Measurements from ENCODE around the gene MOV10L1.
"Not testable (repeated sequence)": the region's sequence is repeated elsewhere in the genome, so short reads cannot be mapped to it uniquely, and the experiment has no call there.

The MOV10L1 gene

DNA sequence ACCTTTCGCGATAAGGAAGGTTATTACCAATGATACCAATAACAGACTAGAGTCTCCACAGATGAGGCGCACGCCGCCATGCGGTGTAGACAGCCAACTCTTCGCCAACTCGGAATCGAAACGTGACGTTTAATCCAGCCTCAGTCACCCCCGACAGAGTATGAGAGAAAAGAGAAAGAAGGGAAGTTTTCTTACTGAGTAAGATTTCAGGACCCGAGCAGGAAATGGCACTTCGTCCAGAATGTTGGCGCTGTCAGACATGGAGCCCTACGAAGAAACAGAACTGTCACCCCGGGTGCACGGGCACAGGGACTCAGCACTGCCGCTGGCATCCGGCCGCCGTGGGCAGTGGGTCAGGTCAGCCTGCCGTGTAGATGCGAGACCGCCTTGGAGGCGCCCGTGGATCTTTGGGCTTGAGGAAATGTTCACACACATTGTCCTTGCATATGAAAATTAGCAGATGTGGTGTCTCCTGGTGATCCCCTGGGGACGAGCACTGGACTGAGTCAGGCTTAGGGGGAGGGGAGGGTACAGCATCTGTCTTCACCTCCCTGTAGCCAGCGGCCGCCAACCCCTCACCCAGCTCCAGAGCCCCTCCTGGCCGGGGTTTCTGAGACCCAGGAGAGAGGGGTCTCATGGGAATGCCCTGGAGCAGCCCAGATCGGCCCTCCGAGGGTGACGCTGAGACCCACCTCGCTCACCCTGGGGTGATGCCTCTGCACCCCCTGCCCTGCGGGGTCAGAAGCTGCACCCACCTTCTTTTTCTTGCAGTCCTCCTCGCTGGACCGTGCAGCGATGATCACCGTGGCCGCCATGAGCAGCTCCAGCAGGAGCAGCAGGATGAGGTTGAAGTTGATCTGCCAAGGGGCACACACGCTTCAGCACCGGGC is 12.9 kb upstream of the MOV10L1 start:
- DNase-seq (ENCODE audit: low read depth in 2 of 3, low spot score in 2 of 3) = no peak

DNA sequence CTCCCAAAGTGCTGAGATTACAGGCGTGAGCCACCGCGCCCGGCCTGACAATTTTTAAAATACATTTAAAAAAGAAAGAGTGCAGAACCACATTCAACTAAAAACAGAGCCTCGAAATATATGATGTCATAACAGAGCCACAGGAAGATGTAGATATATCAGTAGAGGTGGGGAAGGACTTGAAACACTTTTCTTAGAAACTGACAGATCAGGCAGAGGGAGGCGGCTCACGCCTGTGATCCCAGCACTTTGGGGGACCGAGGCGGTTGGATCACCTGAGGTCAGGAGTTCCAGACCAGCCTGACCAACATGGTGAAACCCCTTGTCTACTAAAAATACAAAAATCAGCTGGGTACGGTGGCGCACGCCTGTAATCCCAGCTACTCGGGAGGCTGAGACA is 11.6 kb upstream of the MOV10L1 start:
- DNase-seq (ENCODE audit: low read depth in 2 of 3, low spot score in 2 of 3) = no peak

DNA sequence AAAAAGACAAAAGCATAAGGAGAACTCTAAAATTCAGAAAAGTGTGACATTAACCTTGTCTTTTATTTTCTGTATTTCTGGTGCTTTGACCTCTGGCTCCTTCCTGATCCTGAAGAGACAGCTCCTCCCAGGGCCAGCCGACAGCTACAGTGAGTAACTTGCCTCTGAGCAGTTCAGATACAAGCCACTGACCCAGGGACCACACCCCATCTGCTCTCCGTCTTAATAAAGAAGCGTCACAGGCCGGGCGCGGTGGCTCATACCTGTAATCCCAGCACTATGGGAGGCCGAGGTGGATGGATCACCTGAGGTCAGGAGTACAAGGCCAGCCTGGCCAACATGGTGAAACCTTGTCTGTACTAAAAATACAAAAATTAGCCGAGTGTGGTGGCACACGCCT is 11.0 kb upstream of the MOV10L1 start:
- DNase-seq (ENCODE audit: low read depth in 2 of 3, low spot score in 2 of 3) = no peak

DNA sequence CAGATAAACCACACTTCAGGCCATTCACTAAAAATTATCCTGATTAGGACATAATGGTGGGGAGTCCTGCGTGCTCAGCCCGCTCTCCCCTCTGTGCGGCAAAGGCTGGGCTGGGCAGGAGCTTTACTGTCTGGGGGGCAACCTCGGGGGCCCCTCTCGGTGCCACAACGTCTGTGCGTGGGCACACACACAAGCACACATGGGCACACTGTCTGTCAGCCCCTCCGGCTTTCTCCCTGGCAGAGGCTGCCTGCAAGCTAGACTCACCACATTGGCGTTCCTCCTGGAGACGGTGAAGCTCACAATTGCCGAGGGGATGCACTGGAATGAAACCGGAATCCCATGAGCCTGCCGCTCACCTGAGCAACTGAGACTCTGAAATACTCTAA is 9.7 kb upstream of the MOV10L1 start:
- no peak for DNase-seq (ENCODE audit: low read depth in 2 of 3, low spot score in 2 of 3)

DNA sequence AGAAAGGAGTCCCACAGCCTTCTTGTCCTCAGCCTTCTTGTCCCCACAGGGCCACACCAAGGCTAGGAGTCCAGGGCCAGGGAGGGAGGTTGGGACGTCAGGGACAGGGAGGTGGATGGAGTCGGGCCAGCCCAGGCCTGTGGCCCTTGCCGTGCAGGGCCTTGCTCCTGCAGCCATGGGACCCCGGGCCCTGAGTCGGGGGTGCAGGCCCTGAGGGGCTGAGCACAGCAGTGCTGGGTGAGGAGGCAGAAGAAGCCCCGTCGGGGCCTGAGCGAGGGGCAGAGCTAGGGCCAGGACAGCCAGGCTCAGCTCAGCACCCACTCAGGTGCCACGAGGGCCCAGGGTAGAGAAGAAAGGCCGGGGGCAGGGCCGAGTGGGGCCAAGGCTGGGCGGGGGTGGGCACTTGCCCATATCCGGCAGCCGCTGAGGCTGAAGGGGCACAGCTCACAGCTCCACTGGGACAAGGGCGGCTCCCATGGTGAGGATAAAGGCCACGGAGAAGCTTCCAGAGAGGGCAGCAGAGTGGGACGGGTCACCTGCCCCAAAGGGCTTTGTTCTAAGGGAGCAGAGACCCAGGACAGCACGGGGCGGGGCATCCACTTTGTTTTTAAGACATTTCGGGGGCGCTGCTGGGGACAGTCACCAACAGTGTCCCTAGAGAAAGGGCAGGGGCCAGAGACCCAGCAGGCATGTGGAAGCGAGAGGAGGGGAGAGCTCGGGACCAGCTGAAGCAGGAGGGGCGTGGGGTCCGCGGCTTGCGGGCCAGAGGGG is 8.2 kb upstream of the MOV10L1 start:
- DNase-seq (ENCODE audit: low read depth in 2 of 3, low spot score in 2 of 3) = no peak

DNA sequence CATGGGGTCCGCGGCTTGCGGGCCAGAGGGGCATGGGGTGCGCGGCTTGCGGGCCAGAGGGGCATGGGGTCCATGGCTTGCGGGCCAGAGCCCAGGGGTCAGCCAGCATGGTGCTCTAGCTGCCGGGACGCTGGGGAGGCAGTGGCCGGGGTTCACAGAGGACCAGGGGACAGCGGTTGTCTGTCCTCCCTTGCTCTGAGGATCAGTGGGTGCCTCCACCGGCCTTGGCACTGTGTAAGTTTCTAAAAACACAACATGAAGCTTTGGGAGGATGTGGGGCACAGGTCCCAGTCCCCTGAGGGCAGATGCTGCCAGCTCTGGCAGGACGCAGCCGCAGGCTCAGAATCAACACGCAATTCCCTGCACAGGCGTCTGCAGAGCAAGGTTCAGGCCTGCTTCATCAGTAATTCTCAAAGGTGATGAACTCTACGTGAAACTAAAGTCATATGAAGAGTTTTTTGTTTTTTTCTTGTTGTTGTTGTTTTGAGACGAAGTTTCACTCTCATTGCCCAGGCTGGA is 7.5 kb upstream of the MOV10L1 start:
- DNase-seq (ENCODE audit: low read depth in 2 of 3, low spot score in 2 of 3) = no peak

DNA sequence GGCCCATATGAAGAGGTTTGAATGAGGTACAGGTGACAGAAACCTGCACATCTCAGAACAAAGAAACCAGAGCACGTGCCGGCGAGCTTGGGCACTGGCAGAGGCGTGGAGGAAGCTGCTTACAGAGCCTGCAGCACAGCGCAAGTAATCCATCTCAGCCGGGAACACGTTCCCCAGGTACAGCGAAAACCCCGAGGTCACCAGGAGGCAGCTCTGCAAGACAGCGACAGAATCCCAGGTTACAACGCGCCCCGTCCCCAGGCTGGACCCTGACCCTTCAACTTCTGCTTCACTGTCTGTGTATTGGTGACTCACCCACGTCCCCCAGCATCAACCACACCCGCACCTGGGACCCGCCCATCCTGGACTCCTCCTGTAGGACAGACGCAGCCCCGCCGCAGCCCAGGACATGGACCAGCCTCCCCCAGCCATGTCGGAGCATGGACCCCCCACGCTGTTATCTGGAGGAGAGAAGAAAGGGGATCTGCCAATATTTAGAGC is 6.8 kb upstream of the MOV10L1 start:
- DNase-seq (ENCODE audit: low read depth in 2 of 3, low spot score in 2 of 3) = no peak

DNA sequence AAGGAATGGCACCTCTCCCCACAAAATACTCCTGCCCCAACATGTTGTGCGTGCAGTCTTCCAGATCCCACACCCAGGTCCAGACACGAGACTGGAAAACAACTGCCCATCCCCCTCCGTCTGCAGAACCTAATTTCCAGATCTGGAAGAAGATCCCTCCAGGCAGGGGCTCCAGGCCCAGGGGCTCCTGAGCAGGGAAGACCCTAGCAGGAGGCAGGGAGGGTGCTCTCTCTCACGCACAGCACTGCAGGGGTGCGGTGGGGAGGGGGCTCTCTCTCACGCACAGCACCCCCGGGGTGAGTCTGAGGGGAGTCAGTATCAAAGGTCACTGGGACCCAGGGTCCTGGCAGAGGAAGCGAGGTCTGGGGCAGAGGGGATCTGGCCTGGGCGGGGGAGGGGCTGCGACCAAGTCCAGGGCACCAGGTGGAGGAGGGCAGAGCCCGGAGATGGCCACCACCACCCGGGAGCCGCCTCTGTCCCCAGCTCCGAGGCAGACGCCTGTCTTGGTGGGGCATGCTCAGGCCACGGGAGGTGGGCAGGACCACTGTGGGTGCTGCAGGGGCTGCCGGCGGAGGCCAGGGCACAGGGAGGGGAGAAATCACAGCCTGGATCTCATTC is 6.2 kb upstream of the MOV10L1 start:
- no peak for DNase-seq (ENCODE audit: low read depth in 2 of 3, low spot score in 2 of 3)

DNA sequence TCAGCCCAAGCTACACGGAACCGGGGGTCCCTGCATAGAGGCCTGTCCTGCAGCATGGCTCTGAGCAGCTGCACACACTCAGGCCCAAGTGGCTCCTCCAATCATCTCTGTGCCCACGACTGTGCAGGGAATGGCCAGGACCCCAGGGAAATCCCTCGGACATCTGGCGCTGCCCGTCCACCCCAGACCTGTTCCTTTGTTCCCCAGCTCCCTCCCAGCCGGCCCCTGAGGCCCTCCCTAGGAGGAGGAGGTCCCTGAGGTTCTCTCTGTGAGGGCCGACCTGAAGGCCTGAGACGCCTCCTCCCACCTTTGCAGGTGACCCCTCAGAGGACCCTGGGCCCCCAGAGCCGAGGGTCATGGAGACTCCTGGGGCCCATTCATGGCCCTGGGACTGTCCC is 5.7 kb upstream of the MOV10L1 start:
- no peak for DNase-seq (ENCODE audit: low read depth in 2 of 3, low spot score in 2 of 3)

DNA sequence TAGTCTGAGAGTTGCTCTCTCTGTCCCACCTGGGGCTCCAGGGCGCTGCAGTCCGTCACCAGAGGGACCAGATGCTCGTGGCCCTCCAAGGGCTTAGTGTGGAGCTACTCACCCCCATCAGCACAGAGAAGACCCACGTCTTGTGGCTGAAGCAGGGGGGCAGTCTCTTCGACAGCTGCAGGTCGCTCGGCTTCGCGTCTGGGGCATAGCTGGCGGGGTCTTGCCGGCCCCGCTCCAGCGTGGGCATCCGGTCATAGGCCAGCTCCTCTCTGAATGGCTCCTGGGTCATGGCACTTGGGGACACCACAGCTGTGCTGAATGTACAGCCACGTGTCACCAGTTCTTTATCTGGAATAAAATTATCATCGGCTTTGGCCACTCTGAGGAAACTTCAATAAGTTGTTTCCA is 5.2 kb upstream of the MOV10L1 start:
- no peak for DNase-seq (ENCODE audit: low read depth in 2 of 3, low spot score in 2 of 3)

DNA sequence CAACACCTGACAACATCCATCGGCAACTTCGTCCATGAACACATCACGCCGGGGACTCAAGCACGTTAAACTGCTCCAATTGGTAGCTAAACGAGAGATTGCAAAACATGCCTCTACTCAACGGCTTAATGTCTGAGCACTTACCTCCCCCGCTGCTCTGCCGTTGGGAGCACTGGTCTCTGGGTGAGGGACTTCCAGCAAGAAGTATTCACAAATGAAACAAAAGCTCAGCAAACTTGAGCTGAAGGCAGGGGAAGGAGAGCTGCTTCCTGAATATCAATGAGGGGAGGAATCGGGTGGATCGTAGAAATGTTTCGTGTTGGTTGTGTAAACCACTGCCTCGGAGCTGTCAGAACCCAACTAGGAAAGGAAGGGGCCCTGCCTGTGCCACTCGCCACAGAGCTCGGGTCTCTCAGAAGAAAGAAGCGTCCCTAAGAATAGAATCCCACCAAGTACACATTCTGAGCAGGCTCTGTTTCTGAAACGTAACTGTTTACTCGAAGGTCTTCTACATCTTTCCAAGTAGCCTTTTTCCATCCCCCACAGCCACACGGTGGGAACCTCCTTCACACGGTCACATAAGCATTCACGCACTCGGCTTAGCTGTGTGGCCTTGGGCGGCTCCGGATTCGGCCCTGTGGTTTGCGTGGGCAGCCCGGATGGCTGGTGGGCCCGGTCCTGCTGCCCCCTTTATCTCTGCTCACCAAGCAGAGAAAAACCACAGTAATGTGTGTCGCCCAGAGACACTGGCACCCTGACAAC is 4.4 kb upstream of the MOV10L1 start, which contains the start of gene MLC1:
TSS of gene MLC1 (minus strand) at position 216 of the 762 bp plus-strand sequence. CDS start 524 bp downstream, outside the sequence.
- peak in 1 of 3 experiments; percentile 11 for DNase-seq (ENCODE audit: low read depth in 2 of 3, low spot score in 2 of 3)

DNA sequence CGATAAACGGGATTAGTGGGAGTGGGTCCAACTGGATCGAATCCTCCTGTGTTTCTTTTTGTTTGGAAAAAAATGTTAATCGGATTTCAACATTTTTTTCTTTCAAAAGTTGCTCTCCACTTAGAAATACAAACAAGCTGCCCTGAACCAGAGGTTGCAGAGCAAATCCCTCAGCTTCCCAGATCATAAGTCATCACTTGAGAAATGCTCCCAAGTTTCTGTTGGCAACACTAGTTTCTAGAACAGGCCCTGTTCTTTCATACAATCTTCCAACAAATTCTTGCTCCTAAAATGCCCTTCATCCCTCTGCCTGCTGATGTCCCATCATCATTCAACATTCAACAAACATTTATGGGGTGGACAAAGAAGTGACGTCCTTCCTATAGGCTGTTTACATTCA is 3.3 kb upstream of the MOV10L1 start:
- no peak for DNase-seq (ENCODE audit: low read depth in 2 of 3, low spot score in 2 of 3)

DNA sequence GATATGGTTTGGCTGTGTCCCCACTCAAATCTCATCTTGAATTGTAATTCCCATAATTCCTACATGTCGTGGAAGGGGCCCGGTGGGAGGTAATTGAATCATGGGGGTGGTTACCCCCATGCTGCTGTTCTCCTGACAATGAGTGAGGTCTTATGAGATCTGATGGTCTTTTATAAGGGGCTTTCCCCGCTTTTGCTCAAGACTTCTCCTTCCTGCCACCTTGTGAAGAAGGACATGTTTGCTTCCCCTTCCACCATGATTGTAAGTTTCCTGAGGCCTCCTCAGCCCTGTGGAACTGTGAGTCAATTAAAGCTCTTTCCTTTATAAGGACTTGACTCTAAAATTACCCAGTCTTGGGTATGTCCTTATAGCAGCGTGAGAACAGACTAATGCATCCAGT is 2.8 kb upstream of the MOV10L1 start:
- DNase-seq (ENCODE audit: low read depth in 2 of 3, low spot score in 2 of 3) = not testable (repeated sequence)

DNA sequence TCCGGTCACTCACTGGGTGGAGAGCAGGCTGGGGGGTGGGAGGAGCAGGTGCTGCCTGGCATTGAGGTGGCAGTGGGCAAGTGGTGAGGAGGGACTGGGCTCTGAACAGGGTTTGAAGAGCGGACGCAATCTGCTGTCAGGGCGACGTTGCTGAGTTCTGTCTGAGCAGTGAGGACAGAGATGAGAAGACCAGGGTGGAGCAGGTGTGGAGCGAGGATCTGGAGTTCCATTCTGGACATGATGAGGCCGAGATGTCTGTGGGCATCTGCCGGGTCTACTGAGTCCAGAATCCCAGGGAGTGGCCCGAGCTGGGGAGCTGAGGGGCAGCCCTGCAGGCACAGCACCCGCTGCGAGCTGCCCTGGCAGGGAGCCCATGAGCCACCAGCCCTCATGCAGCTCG is 2.2 kb upstream of the MOV10L1 start:
- no peak for DNase-seq (ENCODE audit: low read depth in 2 of 3, low spot score in 2 of 3)

DNA sequence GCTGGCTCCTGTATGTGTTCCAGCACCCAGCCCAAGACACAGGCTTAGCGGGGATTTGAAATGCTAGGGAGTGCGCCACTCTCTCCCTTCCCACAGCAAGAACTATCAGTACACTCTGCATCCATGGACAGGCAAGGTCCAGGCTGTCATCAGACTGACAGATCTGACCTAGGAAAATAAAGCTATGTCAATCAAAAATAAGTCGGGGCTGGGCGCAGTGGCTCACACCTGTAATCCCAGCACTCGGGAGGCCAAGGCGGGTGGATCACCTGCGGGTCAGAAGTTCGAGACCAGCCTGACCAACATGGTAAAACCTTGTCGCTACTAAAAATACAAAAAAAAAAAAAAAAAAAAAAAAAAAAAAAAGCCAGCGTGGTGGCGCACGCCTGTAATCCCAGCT is 1.7 kb upstream of the MOV10L1 start:
- no peak for DNase-seq (ENCODE audit: low read depth in 2 of 3, low spot score in 2 of 3)

DNA sequence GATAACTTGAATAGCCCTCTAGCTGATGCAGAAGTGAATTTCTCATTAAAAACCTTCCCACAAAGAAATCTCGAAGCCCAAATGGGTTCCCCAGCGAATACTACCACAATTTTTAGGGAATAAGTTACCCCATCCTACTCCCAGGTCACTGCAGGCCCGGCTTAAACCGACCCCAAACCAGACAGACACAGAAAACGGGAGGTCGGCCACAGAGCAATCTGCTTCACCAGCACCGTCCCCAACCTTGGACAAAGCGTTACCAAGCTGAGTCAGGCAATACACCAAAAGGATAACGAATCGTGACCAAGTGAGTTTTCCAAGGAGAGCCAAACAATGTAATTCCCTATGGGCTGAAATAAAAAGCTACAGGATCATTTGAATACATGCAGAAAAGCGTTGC is 575 bp upstream of the MOV10L1 start:
- no peak for DNase-seq (ENCODE audit: low read depth in 2 of 3, low spot score in 2 of 3)

DNA sequence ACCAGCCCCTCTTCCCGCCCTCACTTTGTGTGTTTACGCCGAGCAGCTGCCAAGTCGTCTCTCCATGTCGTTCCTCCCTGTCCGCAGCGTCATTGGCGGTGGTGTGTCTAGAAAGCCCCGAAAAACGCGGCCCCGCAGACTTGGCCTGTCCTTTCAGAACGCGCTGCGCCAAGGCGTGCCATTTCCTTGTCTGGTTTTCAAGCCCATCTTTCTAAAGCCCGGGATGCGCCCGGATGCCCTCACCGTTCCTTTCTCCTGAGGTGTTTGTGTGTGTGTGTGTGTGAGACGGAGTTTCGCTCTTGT is 557 bp downstream of the MOV10L1 start:
- DNase-seq (ENCODE audit: low read depth in 2 of 3, low spot score in 2 of 3) = no peak

DNA sequence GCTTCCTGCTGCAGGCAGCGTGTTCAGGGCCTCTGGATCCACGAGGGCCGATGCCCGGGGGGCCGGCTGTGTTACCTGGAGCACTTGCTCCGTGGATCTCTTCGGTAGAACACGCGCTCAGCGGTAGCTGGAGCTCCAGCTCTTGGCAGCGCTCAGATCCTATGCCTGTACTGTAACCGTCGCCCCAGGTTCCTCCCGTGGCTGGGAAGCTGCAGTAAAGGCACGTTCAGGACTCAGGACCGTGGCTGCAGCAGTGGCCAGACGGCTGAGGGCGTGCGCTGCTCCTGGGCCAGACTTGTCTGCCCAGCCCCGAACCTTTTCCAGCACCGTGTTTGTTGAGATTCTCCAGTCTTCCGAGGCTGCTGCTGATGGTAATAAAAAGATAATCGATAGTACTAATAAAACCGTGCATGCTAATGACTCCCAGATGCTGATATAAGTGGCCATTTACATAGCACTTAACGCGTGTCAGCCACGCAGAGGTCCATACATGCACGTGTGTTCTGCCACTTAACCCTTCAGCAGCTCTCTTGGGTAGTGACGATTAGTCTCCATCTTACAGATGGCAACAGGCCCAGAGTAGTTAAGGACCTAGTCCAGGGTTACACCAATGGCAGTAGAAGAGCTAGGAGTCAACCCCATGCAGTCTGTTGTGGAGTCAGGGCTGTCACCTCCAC is 1.4 kb downstream of the MOV10L1 start:
- DNase-seq (ENCODE audit: low read depth in 2 of 3, low spot score in 2 of 3) = no peak

DNA sequence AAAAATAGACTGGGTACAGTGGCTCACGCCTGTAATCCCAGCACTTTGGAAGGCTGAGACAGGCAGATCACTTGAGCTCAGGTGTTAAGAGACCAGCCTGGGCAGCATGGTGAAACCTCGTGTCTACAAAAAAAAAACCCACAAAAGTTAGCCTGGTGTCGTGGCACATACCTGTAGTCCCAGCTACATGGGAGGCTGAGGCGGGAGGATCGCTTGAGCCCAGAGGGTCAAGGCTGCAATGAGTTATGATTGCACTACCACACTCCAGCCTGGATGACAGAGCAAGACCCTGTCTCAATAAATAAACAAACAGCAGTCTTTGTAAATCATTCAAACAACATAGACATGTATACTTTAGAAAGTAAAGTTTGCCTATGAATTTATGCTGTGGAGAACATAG is 2.5 kb downstream of the MOV10L1 start:
- no peak for DNase-seq (ENCODE audit: low read depth in 2 of 3, low spot score in 2 of 3)

DNA sequence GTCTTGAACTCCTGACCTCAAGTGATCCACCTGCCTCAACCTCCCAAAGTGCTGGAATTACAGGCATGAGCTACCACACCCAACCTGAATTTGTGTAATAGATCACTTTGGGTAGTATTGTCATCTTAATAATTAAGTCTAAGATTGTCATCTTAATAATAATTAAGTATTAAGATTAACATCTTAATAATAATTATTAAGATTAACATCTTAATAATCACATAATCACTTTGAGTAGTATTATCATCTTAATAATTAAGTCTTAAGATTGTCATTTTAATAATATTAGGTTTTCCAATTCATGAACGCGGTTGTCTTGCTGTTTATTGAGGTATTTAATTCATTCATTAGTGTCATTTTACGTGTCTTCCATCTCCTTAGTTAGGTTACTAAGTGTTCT is 8.2 kb downstream of the MOV10L1 start:
- no peak for DNase-seq (ENCODE audit: low read depth in 2 of 3, low spot score in 2 of 3)
